Activated CD4-positive, alpha-beta memory T cell treated with anti-CD3 and anti-CD28 coated beads for 36 hours (primary cell): Measurements from ENCODE around the gene PEMT. TPM values are rescaled to one million over a fixed set of nuclear protein-coding genes. Genes with fewer than 3 reads are reported as not detected.
A peak's percentile ranks its signal among the peaks of the same experiment; 100 is the strongest.

ENCODE experiments used
- CTCF ChIA-PET: fragments of 350-600 bp; sonication (Branson Sonifier 250); formaldehyde crosslinking; loops from one replicate; lab custom pipeline; 2021; ENCODE audit warnings: antibody characterized with exemption, inconsistent platforms; lab: Charles Lee
- POLR2A ChIA-PET: fragments of 350-600 bp; sonication (Branson Sonifier 250); formaldehyde crosslinking; loops from one replicate; lab custom pipeline; 2021; ENCODE audit warnings: antibody characterized with exemption; lab: Charles Lee
- DNase-seq: peaks from one replicate; pipeline ENCODE4 v3.0.0-alpha.2; 2020
- H3K27ac Mint-ChIP-seq: one replicate; pipeline ENCODE4 v1.8.0; 2021; ENCODE audit warnings: mixed read lengths
- H3K27me3 Mint-ChIP-seq: one replicate; pipeline ENCODE4 v1.8.0; 2021; ENCODE audit warnings: mixed read lengths
- H3K36me3 Mint-ChIP-seq: one replicate; pipeline ENCODE4 v1.8.0; 2021; ENCODE audit warnings: mixed read lengths
- H3K4me1 Mint-ChIP-seq: one replicate; pipeline ENCODE4 v1.8.0; 2021; ENCODE audit warnings: low read depth, mixed read lengths
- H3K4me3 Mint-ChIP-seq: one replicate; pipeline ENCODE4 v1.8.0; 2021; ENCODE audit warnings: mild to moderate bottlenecking, mixed read lengths
- H3K9me3 Mint-ChIP-seq: one replicate; pipeline ENCODE4 v1.8.0; 2021; ENCODE audit warnings: mixed read lengths
- intact Hi-C: fragments of 100-400 bp; cut with micrococcal nuclease; formaldehyde crosslinking; loops from one replicate; pipeline ENCODE4 v1.15.1; 2023
- total RNA-seq, 2 experiments: library from RNA; stranded (reverse); gene quantifications; one replicate each; pipeline ENCODE4 v1.2.3, GENCODE V29; 2021

Gene PEMT
- total RNA-seq, 2 experiments from 2014 or later: 38.3 to 41.1 TPM

DNA sequence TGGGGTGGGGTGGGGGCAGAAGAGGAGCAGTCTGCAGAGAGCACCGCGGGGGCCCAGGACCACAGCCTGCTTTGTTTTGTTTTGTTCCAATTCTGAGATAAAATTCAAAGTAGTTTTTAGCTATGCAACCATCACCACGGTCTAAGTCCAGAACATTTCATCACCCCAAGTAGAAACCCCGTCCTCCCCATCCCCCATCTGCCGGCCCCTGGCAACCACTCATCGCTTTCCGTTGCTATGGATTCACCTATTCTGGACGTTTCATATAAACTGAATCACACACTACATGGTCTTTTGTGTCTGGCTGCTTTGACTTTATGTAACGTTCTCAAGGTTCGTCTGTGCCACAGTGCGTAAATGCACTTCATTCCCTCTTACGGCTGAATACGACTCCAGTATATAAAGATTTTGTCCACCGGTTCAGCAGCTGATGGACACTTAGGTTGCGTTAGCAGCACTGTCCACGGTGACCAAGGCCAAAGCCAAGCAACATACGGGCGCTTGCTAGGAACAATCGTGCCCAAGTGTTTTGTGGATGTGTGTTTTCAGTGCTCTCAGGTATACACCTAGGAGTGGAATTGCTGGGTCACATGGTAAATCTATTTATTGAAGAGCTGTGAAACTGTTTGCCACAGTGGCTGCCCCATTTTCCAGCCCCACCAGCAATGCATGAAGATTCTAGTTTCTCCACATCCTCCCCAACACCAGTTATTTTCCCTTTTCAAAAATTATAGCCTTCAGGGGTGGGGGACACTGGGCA lies 67.6 kb downstream of the PEMT start:
- ChIA-PET POLR2A (no interaction called here), CTCF (no interaction called here)
- no peak for DNase-seq
- Mint-ChIP-seq H3K27ac (no peak overlapping the region), H3K36me3 (no peaks in the 10 kb centered on the region), H3K27me3 (no peaks in the 10 kb centered on the region), H3K4me1 (no peaks in the 10 kb centered on the region), H3K4me3 (no peak overlapping the region), H3K9me3 (no peaks in the 10 kb centered on the region)
- intact Hi-C loops: no loop called here

DNA sequence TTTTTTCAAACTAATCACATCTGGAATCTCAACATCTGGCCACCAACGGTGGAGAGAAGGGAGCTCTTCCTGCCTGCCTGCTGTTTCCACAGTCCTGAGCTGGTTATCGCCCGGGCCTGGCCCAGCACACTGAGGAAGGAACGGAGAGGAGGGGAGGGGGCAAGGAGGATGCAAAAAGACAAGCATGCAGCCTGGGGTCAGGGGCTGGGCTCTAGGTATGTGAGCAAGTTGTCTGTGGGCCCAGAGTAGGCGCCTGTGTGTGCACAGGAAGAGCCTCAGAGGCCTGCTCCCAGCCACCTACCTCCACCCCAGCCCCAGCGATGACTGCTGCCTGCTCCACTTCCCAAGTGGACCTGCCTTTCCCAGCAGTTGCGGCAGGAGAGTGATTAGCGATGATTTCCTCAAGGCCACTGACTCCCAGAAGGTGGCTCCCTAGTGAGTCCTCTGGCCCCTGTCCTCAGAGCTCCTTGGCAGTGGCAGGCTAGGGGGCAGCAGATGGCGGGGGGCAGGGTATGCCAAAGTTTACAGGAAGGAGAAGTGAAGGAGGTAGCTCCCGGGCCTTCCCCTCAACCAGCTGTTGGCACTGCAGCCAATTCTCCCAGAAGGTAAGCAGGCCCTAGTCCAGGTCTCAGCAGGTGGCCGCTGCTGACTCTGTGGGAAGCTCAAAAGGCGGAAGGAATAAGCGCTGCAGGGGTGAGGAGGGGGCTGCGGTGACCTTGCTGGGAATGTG lies 68.3 kb downstream of the PEMT start:
- Mint-ChIP-seq H3K4me1 (no peaks in the 10 kb centered on the region), H3K27ac (no peak overlapping the region), H3K9me3 (no peaks in the 10 kb centered on the region), H3K36me3 (no peaks in the 10 kb centered on the region), H3K4me3 (no peak overlapping the region), H3K27me3 (no peaks in the 10 kb centered on the region)
- ChIA-PET CTCF (no interaction called here), POLR2A (no interaction called here)
- no peak for DNase-seq
- intact Hi-C loops: no loop called here

DNA sequence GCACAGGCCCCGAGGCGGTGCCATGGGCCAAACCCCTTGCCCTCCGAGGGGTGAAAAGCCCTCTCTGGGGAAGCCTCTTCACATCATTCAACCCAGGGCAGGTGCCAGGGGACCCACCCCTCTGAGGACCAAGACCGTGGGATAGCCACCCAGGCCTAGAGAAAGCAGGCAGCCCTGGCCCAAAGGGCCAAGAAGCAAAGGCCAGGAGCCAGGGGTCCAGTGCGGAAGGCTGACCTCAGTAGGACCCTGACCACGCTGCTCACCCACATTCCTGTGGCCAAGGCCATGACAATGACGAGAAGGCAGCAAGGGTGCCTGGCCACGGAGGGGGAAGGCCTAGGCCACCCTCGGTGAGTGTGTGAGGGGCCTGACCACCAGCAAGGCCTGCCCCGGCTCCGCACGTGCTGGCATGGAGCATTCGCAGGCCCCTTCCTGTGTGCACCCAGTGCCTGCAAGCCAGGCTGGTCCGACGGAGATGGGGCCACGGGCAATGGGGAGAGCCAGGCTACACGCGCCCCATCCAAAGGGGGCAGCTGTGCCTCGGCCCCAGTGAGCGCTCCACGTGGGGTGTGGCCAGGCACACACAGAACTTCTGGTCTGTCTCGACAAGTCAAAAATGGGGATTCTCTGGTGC lies 70.8 kb downstream of the PEMT start:
- H3K9me3 Mint-ChIP-seq: no peaks in the 10 kb centered on the region
- intact Hi-C loops: no loop called here
- no peak overlapping the region for H3K4me3 Mint-ChIP-seq
- no peaks in the 10 kb centered on the region for H3K27me3 Mint-ChIP-seq
- H3K27ac Mint-ChIP-seq: no peak overlapping the region
- no peak for DNase-seq
- no peaks in the 10 kb centered on the region for H3K4me1 Mint-ChIP-seq
- CTCF ChIA-PET: no interaction called here
- POLR2A ChIA-PET: no interaction called here
- no peaks in the 10 kb centered on the region for H3K36me3 Mint-ChIP-seq

DNA sequence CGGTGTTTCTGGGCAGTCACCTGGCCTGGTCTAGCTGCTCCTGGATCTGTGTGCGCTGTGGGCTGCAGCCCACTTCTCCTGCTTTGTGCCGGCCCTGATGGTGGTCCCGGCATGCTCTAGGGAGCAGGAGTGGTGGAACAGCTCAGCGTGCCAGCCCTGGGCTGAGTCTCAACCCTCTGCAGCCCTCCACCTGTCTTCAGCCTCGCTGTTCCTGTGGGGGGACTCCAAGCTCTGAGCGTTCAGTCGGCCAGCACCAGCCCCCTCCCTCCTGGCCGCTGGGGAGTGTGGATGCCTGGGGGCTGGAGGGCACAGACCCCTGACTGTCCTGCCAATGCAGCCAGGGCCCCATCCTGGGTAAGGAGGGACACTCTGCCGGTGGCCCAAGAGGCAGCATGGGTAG lies 71.6 kb downstream of the PEMT start:
- H3K4me3 Mint-ChIP-seq: no peak overlapping the region
- intact Hi-C loops: no loop called here
- no peak for DNase-seq
- no peaks in the 10 kb centered on the region for H3K9me3 Mint-ChIP-seq
- ChIA-PET POLR2A (no interaction called here), CTCF (no interaction called here)
- H3K27ac Mint-ChIP-seq: no peak overlapping the region
- no peaks in the 10 kb centered on the region for H3K27me3 Mint-ChIP-seq
- no peaks in the 10 kb centered on the region for H3K36me3 Mint-ChIP-seq
- no peaks in the 10 kb centered on the region for H3K4me1 Mint-ChIP-seq

DNA sequence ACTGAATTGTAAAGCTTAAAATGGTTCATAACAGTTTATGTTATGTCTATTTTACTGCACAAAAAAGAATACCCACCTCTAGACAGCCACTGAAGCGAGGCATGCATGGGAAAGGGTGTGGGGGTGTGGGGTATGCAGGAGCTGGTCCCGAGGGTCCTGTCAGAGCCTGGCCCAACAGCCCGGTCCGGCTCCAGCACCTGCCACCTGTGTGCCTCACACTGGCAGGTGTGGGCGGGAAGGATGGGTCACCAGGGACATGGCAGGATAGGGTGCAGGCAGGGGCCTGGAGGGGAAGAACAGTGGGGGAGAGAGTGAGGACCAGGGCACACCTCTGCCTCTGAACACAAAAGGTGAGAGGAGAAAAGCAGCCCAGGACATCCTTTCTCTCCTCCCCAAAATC lies 72.6 kb downstream of the PEMT start:
- no peaks in the 10 kb centered on the region for H3K36me3 Mint-ChIP-seq
- DNase-seq: no peak
- H3K27me3 Mint-ChIP-seq: no peaks in the 10 kb centered on the region
- no peak overlapping the region for H3K27ac Mint-ChIP-seq
- ChIA-PET POLR2A (no interaction called here), CTCF (interaction anchor here (0.9 kb wide), 1 partner anchor 122 kb away, joined by 3 read pairs; no protein-coding TSS in a partner anchor)
- H3K9me3 Mint-ChIP-seq: no peaks in the 10 kb centered on the region
- intact Hi-C loops: no loop called here
- no peak overlapping the region for H3K4me3 Mint-ChIP-seq
- H3K4me1 Mint-ChIP-seq: no peaks in the 10 kb centered on the region

DNA sequence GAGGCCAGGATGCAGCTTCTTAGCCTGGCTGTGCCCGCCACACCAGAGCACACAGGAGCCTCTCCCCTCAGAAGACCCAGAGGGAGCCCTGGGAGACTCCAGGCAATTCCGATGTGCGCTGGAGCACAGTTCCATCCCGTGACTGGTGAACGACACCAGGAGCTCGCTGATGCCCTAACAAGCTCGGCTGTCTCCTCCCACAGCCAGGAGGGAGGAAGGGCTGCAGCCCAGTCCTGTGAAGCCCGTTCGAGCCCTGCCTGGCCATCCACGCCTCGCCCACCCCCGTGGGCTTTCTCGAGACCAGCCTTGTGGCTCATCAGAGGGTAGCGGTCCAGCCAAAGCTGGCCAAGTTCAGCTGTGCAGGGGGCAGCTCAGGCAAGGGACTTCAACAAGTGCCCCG lies 73.5 kb downstream of the PEMT start:
- Mint-ChIP-seq H3K4me3 (no peak overlapping the region), H3K27ac (no peak overlapping the region), H3K27me3 (no peaks in the 10 kb centered on the region), H3K36me3 (no peaks in the 10 kb centered on the region), H3K4me1 (no peaks in the 10 kb centered on the region), H3K9me3 (no peaks in the 10 kb centered on the region)
- intact Hi-C loops: no loop called here
- no peak for DNase-seq
- POLR2A ChIA-PET: no interaction called here
- CTCF ChIA-PET: no interaction called here

DNA sequence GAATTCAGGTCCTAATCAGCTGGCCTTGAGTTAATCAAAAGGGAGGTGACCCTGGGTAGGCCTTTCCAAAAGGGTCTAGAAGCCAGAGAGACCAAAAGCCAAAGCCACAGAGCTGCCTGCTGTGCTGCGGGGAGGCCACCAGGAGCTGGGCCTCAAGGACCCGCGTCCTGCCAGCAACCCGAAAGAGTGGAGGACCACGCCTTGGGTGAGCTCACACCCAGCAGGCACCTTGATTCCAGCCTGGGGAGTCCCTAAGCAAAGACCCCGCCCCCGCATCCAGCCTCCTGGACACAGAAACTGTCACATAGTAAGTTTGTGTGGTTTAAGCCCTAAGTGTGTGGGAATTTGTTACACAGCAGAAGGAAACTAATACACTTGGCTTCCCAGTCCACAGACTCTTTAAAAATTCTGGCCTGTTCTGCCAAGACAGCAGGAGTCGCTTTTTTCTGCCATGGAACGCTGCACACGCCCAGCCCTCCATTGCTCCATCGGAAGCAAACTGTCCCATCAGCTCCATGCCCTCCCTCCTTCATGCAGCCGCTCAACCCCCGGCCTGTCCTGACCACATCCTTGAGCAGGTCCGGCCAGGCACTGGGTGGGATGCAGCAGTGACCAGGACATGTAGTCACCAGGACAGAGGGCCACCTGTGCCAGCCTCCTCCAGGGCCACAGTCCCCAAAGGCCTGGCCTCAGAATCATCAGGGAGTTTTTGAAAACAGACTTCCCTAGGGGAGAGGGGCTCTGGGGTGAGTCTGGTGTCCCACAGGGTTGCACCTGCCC lies 74.4 kb downstream of the PEMT start:
- no peaks in the 10 kb centered on the region for H3K36me3 Mint-ChIP-seq
- H3K4me1 Mint-ChIP-seq: no peaks in the 10 kb centered on the region
- CTCF ChIA-PET: no interaction called here
- intact Hi-C loops: no loop called here
- no peaks in the 10 kb centered on the region for H3K9me3 Mint-ChIP-seq
- POLR2A ChIA-PET: interaction anchor here (0.7 kb wide), 1 partner anchor 12 kb away, joined by 3 read pairs; no protein-coding TSS in a partner anchor
- no peak overlapping the region for H3K4me3 Mint-ChIP-seq
- H3K27me3 Mint-ChIP-seq: no peaks in the 10 kb centered on the region
- no peak overlapping the region for H3K27ac Mint-ChIP-seq
- DNase-seq: no peak

DNA sequence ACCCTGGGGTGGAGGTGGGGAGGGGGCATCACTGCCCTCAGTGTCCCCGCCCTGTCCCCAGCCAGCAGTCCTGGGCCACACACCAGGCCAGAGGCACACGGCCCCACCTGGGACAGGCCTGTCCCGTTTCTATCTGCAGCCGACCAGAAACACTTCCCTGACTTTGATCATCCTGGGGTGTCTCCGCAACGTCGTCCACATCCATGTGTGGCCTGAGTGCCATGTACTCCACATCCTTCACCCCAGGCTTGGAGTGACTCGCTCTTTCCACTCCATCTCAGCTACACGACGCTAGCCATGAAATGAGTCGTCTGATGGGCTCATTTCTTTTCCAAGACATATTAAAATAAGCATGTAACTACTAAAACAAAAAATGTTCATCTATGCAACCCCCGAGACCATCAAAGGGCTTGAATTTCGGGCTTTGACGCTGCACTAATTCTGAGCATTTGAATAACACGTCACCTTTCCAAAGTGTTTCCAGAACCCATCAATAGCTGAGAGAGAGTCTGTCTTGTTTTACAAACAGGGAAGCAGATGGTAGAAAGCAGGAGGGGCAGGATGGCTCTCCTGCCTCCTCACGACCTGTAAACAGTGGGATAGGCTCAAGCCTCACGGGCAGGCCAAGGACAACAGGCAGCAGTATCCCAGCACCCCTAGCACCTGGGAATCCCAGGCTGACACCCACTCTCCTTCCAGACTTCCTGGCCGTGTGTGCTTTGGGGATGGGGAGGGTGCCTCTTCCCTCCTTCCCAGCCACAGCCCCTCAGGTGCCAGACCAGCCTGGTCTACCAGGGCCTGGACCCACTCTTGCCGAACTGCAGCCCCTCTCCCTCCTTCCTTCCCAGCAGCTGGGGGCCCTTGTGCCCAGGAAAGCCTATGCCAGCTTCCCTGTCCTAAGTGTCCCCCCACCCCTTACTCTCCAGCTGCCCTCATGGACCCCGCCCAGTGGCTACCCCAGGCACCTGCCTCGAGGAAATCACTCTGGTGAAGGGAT lies 75.3 kb downstream of the PEMT start:
- Mint-ChIP-seq H3K4me3 (no peak overlapping the region), H3K27me3 (no peaks in the 10 kb centered on the region), H3K4me1 (no peaks in the 10 kb centered on the region), H3K36me3 (no peaks in the 10 kb centered on the region), H3K27ac (no peak overlapping the region), H3K9me3 (no peaks in the 10 kb centered on the region)
- intact Hi-C loops: no loop called here
- ChIA-PET CTCF (no interaction called here), POLR2A (no interaction called here)
- DNase-seq: peak; percentile 24

DNA sequence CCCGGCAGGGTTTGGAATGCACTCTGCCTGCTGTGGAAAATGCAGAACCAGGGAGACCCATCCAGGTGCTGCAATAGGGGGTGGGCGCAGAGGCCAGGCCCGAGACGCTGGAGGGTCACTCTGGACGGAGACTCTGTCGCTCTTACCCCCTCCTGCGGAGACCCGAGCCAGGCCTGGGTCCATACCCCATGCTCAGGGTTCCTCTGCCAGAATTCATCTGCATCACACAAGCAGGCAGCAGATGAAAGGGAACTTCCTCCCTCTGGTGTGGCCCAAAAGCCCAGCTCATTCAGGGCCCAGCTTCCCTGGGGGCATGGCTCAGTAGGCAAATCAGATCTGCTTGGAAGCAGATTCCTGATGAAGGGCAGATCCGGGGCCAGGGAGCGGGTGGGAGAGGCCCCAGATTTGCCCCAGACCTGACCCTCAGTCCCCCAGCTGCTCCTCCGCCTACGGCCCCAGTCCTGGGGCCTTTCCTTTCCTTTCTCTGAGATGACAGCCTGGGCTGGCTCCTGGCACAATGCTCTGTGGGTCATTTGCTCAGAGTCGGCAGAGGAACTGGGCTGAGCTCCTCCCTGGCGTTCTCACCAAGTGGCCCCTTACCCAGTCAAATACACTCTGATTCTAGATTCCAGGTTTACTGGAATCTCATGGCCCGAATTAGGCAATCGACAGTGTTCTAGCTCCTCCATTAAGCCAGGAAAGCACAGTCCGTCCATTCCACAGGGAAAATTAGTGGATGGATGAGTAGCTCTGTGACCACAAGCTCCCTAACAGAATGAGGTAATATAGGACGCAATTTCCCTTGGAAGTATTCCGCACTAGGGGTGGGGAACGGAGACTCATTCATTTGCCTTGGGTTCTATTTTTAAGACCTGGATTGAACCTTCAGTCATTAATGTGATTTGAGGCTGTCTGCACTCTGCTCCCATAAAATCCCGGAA lies 76.2 kb downstream of the PEMT start:
- no peak for DNase-seq
- H3K36me3 Mint-ChIP-seq: no peaks in the 10 kb centered on the region
- no peaks in the 10 kb centered on the region for H3K4me1 Mint-ChIP-seq
- ChIA-PET CTCF (no interaction called here), POLR2A (no interaction called here)
- no peaks in the 10 kb centered on the region for H3K9me3 Mint-ChIP-seq
- H3K27me3 Mint-ChIP-seq: no peaks in the 10 kb centered on the region
- intact Hi-C loops: no loop called here
- no peak overlapping the region for H3K4me3 Mint-ChIP-seq
- no peak overlapping the region for H3K27ac Mint-ChIP-seq

DNA sequence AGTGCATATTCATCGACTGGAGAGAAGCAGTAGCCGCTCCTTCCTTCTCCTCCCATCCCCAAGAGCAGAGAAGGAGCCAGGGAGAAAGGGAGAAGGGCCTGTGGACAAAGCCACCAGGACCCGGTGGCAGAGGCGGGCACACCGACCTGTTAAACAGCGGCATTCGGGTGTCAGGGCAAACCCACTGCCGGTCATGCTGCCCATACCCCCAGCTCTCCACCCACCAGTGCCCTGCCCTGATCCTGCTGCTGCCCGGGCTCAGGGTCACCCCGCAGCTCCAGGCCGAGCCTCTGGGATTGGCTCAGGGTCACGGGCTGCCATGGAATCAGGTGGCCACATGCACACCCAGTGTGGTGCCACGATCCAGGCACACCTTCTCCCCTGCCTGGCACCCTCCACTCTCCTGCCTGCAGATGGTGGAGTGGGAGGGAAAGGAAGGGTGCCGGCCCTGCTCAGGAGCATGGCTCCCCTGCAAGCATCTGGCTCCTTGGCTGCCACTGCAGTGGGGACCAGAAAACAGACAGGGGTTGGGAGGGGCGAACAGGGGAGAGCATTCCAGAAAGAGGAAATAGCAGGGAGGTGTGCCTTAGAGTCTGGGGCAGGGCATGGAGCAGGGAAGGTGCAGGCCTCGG lies 77.0 kb downstream of the PEMT start:
- no peaks in the 10 kb centered on the region for H3K4me1 Mint-ChIP-seq
- intact Hi-C loops: no loop called here
- ChIA-PET POLR2A (interaction anchor here (0.7 kb wide), 1 partner anchor 67 kb away, joined by 3 read pairs; no protein-coding TSS in a partner anchor), CTCF (no interaction called here)
- H3K27ac Mint-ChIP-seq: no peak overlapping the region
- H3K4me3 Mint-ChIP-seq: no peak overlapping the region
- H3K27me3 Mint-ChIP-seq: no peaks in the 10 kb centered on the region
- H3K36me3 Mint-ChIP-seq: no peaks in the 10 kb centered on the region
- no peak for DNase-seq
- H3K9me3 Mint-ChIP-seq: no peaks in the 10 kb centered on the region
